ENCODE results near the gene RPS6KA5. TPM values are rescaled to one million over a fixed set of nuclear protein-coding genes. Genes with fewer than 3 reads are reported as not detected.

RPS6KA5 gene
- total RNA-seq, 1 donor from 2014 or later = 1.0 TPM

DNA sequence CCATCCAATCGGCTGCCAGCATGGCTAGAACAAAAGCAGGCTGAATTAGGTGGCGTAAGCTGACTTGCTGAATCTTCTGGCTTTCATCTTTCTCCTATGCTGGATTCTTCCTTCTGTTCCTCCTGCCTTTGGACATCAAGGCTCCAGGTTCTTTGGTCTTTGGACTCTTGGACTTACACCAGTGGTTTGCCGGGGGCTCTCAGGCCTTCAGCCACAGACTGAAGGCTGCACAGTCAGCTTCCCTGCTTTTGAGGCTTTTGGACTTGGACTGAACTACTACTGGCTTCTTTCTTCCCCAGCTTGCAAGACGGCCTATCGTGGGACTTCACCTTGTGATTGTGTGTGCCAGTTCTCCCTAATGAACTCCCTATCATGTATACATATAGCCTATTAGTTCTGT lies 42.0 kb downstream of the RPS6KA5 start:
- Mint-ChIP-seq H3K9me3 (ENCODE audit: unreplicated experiment) (no peaks in the 10 kb centered on the region), H3K27me3 (ENCODE audit: low read depth, unreplicated experiment) (no peaks in the 10 kb centered on the region), H3K27ac (ENCODE audit: unreplicated experiment) (no peak overlapping the region), H3K36me3 (ENCODE audit: low read depth, unreplicated experiment) (no peaks in the 10 kb centered on the region), H3K4me3 (ENCODE audit: unreplicated experiment) (no peak overlapping the region), H3K4me1 (ENCODE audit: low read depth, unreplicated experiment) (no peaks in the 10 kb centered on the region)
- no peak overlapping the region for H2AFZ ChIP-seq (ENCODE audit: low read depth, low read length)
- no peaks in the 10 kb centered on the region for H3K36me3 ChIP-seq (ENCODE audit: insufficient read depth, low read length)
- H3K4me2 ChIP-seq (ENCODE audit: low read length) = no peak overlapping the region
- no peak for DNase-seq (ENCODE audit: low read depth)
- TF ChIP-seq, protein P1, sequence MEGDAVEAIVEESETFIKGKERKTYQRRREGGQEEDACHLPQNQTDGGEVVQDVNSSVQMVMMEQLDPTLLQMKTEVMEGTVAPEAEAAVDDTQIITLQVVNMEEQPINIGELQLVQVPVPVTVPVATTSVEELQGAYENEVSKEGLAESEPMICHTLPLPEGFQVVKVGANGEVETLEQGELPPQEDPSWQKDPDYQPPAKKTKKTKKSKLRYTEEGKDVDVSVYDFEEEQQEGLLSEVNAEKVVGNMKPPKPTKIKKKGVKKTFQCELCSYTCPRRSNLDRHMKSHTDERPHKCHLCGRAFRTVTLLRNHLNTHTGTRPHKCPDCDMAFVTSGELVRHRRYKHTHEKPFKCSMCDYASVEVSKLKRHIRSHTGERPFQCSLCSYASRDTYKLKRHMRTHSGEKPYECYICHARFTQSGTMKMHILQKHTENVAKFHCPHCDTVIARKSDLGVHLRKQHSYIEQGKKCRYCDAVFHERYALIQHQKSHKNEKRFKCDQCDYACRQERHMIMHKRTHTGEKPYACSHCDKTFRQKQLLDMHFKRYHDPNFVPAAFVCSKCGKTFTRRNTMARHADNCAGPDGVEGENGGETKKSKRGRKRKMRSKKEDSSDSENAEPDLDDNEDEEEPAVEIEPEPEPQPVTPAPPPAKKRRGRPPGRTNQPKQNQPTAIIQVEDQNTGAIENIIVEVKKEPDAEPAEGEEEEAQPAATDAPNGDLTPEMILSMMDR (IDR thresholded peaks at IDR 0.05; ENCODE audit: insufficient read depth, low read depth, low read length) = no peak
- no peak for TF ChIP-seq EZH2 (IDR thresholded peaks at IDR 0.05; ENCODE audit: insufficient read depth, low read length)
- H3K9ac ChIP-seq (ENCODE audit: low read length) = no peak overlapping the region
- no peak for FAIRE-seq
- H3K27ac ChIP-seq (ENCODE audit: low read depth, low read length) = no peak overlapping the region
- H3K27me3 ChIP-seq (ENCODE audit: insufficient read depth, low read length) = no peaks in the 10 kb centered on the region
- no peak overlapping the region for H3K4me3 ChIP-seq (ENCODE audit: insufficient read depth, low read depth, low read length)
- no peaks in the 10 kb centered on the region for H4K20me1 ChIP-seq (ENCODE audit: insufficient read depth, low read length)
- no peaks in the 10 kb centered on the region for H3K9me3 ChIP-seq (ENCODE audit: insufficient read depth, low read depth, low read length)
- H3K79me2 ChIP-seq (ENCODE audit: insufficient read depth, low read length) = no peaks in the 10 kb centered on the region
- no peaks in the 10 kb centered on the region for H3K4me1 ChIP-seq (ENCODE audit: insufficient read depth, low read length)

- FAIRE-seq (no peak), DNase-seq (ENCODE audit: low read depth) (no peak)
- TF ChIP-seq, protein P1 (IDR thresholded peaks at IDR 0.05; ENCODE audit: insufficient read depth, low read depth, low read length) = no peak
- no peak for TF ChIP-seq EZH2 (IDR thresholded peaks at IDR 0.05; ENCODE audit: insufficient read depth, low read length)
- no peaks in the 10 kb centered on the region for H3K79me2 ChIP-seq (ENCODE audit: insufficient read depth, low read length)
- no peaks in the 10 kb centered on the region for H3K27me3 ChIP-seq (ENCODE audit: insufficient read depth, low read length)
- Mint-ChIP-seq H3K9me3 (ENCODE audit: unreplicated experiment) (no peaks in the 10 kb centered on the region), H3K4me3 (ENCODE audit: unreplicated experiment) (no peak overlapping the region), H3K4me1 (ENCODE audit: low read depth, unreplicated experiment) (no peaks in the 10 kb centered on the region), H3K27me3 (ENCODE audit: low read depth, unreplicated experiment) (no peaks in the 10 kb centered on the region), H3K36me3 (ENCODE audit: low read depth, unreplicated experiment) (no peaks in the 10 kb centered on the region), H3K27ac (ENCODE audit: unreplicated experiment) (no peak overlapping the region)
- no peaks in the 10 kb centered on the region for H4K20me1 ChIP-seq (ENCODE audit: insufficient read depth, low read length)
- no peaks in the 10 kb centered on the region for H3K9me3 ChIP-seq (ENCODE audit: insufficient read depth, low read depth, low read length)
- no peaks in the 10 kb centered on the region for H3K4me1 ChIP-seq (ENCODE audit: insufficient read depth, low read length)
- no peak overlapping the region for H3K27ac ChIP-seq (ENCODE audit: low read depth, low read length)
- H3K4me3 ChIP-seq (ENCODE audit: insufficient read depth, low read depth, low read length) = no peak overlapping the region
- H3K4me2 ChIP-seq (ENCODE audit: low read length) = no peak overlapping the region
- no peak overlapping the region for H2AFZ ChIP-seq (ENCODE audit: low read depth, low read length)
- H3K9ac ChIP-seq (ENCODE audit: low read length) = no peak overlapping the region
- H3K36me3 ChIP-seq (ENCODE audit: insufficient read depth, low read length) = no peaks in the 10 kb centered on the region
Observed at GRCh38 chr14:91016800-91017410, 43.5 kb downstream of the RPS6KA5 start.

DNA sequence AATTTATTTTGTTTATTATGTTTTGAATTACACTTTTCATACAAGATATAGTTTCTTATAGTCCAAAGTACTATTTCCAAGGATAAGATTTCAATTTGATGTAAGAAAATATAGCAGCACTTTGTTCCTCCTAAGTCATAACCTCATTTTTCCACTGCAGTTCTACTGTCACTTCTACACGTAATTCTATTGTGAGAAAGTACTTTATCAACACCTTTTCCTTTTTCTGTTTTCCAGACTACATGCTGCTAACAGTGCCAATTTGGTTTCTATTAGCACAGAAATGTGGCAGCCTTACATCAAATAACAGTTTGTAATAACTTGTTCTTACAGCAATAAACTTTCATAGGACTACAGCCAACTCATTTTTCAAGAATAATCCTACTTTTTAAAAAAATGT lies 45.0 kb downstream of the RPS6KA5 start:
- Histone ChIP-seq H3K36me3 (ENCODE audit: insufficient read depth, low read length) (no peaks in the 10 kb centered on the region), H3K4me2 (ENCODE audit: low read length) (no peak overlapping the region), H2AFZ (ENCODE audit: low read depth, low read length) (no peak overlapping the region), H3K9me3 (ENCODE audit: insufficient read depth, low read depth, low read length) (no peaks in the 10 kb centered on the region), H3K4me3 (ENCODE audit: insufficient read depth, low read depth, low read length) (no peak overlapping the region), H3K27me3 (ENCODE audit: insufficient read depth, low read length) (no peaks in the 10 kb centered on the region), H3K4me1 (ENCODE audit: insufficient read depth, low read length) (no peaks in the 10 kb centered on the region), H3K9ac (ENCODE audit: low read length) (no peak overlapping the region), H4K20me1 (ENCODE audit: insufficient read depth, low read length) (no peaks in the 10 kb centered on the region), H3K79me2 (ENCODE audit: insufficient read depth, low read length) (no peaks in the 10 kb centered on the region), H3K27ac (ENCODE audit: low read depth, low read length) (no peak overlapping the region)
- no peak for TF ChIP-seq EZH2 (IDR thresholded peaks at IDR 0.05; ENCODE audit: insufficient read depth, low read length)
- TF ChIP-seq, protein P1 (IDR thresholded peaks at IDR 0.05; ENCODE audit: insufficient read depth, low read depth, low read length) = no peak
- no peak for FAIRE-seq
- Mint-ChIP-seq H3K9me3 (ENCODE audit: unreplicated experiment) (no peaks in the 10 kb centered on the region), H3K4me3 (ENCODE audit: unreplicated experiment) (no peak overlapping the region), H3K27ac (ENCODE audit: unreplicated experiment) (no peak overlapping the region), H3K4me1 (ENCODE audit: low read depth, unreplicated experiment) (no peaks in the 10 kb centered on the region), H3K36me3 (ENCODE audit: low read depth, unreplicated experiment) (no peaks in the 10 kb centered on the region), H3K27me3 (ENCODE audit: low read depth, unreplicated experiment) (no peaks in the 10 kb centered on the region)
- no peak for DNase-seq (ENCODE audit: low read depth)

Measured in astrocyte (in vitro differentiated cells and primary cell).